Erythroblast (primary cell): Measurements from ENCODE around the gene TRABD2B.

Source experiments
- DNase-seq, 2 experiments: peaks; one replicate each; lab custom pipeline; 2025; lab: John Stamatoyannopoulos, UW
- GATA1 ChIP-seq: IDR thresholded peaks from 2 replicates; pipeline ENCODE4 v1.6.1; 2011; ENCODE audit warnings: low read depth, mild to moderate bottlenecking, control low read depth, low read length, moderate library complexity
- POLR2A ChIP-seq: IDR thresholded peaks from 2 replicates; pipeline ENCODE4 v1.6.1; 2011; ENCODE audit warnings: mild to moderate bottlenecking, low read length

Gene TRABD2B

DNA sequence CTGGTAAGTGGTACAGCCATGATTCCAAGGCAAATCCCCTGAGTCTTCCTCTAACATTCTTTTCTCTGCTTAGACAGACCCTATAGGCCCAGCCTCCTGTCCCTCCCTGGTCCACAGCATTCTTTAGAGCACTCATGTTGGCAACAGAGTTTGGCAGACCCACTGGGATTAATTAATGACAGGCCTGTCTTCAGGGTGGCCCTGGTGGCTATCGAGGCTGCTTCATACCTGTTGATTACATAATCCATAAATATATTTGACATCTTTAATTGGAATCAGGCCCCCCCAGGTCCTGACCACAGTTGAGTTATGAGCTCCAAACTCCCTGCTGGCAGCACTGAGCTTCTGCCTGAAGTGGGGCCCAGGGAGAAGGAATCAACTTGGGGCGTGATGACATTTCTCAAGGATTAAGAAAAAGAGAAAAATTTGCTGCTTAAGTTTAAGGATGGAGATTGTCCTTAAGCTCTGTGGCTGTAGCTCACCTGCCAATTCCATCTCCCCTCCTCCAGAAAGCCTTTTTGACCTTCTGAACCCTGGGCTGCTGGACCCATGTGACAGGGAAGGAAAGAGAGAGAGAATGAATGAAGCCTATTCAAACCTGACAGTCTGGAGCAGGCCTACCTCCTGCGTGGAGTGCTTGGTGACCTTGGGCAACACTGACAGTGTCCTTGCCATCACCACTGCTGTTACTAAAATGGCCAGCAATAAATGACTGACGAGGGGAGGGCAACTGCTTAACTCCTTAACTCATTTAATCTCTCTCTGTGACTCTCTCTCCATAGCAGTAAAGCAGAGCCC, 156.6 kb downstream of the TRABD2B start:
- DNase-seq: no peak
- TF ChIP-seq GATA1 (no peak), POLR2A (no peak)

- no peak for DNase-seq
- TF ChIP-seq GATA1 (no peak), POLR2A (no peak)
Measured at GRCh38 chr1:47839433-47839760, 157.8 kb downstream of the TRABD2B start.

DNA sequence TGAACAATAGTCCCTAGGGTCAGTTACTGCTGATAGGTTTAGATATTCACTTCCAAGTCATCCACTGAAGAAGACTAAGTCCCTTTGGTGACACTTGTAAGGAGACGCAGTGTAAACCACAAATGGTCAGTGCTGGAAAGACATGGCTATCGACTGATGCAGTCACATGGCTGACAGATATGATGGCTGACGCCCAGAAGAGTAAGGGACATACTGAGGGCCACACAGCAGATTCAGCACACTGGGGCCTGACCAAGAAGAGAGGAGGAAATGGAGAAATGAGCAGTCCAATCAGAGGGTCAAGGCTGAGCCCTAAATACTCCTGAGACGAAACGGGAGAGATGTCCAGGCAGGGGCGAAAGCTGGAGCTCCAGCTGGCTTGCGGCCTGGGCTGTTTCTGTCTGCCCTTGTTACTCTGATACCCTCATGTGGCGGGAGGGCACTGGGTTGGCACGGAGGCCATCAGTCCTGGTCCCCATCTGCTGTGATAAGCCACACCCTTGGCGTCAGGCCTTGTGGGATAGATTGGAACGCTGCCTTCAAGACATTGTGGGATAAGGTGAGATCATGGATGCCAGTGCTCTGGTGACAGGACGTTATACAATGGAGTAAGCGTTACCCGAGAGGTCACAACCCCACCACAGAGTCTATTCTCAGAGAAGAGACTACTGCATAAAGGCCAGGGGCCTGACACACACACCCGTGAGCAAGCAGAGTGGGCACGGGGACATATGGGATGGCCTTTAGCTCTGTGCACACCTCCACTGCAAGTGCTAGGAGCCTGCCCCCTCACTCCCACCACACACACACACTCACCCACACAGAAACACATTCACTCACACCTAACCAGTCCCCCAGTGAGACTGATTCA, 158.4 kb downstream of the TRABD2B start:
- no peak for DNase-seq
- TF ChIP-seq GATA1 (no peak), POLR2A (no peak)

- no peak for DNase-seq
- TF ChIP-seq GATA1 (no peak), POLR2A (no peak)
Measured at GRCh38 chr1:47837866-47838561, 159.2 kb downstream of the TRABD2B start.

DNA sequence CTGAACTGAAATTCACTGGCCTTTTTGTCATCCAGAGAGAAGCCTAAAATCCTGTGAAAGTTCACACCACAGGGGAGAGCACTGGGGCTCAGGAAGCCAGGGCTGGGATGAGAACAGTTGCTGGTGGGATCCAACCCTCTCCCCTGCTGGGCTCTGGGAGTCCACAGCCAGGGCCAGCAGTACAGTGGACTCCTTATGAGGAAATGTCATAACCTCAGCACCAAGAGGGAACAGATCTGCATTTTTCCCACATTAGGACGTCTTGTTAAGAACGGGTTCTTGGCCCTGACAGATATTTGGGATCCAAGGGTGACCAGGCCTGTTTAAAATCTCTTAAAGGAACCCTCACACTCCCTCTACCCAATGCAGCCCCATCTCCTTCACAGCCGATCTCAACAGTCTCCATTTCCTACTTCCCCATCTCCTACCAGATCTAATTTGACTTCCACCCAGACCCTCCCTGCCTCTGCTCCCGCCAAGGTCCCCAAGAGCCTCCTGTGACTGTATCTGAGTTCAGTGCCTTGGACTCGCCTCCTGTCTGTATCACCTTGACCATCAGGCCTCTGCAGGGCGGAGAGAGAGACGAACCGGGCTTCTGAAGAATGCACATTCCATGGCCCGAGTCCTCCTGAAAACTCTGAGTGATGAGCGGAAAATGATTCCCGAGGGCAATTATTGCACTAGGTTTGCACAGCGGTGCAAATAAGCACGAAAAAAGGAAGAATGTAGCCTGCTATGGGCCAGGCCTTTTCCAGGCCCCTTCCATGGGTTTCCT, 159.9 kb downstream of the TRABD2B start:
- no peak for DNase-seq
- TF ChIP-seq POLR2A: no peak
- no peak for TF ChIP-seq GATA1

GRCh38 chr1:47835409-47835808, 161.8 kb downstream of the TRABD2B start:
- no peak for DNase-seq
- no peak for TF ChIP-seq POLR2A
- TF ChIP-seq GATA1: no peak

DNA sequence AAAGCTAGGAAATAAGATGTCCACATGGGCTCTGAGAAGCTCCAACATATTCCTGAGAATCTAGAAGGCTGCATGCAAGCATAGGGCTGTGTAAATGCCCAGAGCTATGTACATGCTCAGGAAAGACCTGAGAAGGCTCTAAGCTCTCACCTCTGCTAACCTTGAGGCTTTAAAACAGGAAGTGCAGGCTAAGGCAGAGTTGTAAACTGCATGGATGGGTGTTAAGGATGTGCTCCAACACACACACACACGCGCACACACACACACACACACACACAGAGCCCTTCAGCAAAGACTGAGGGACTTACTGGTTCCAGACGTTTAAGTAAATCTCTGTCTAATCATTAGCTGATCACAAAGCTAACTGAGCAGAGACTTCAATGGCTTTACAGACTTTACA, 162.9 kb downstream of the TRABD2B start:
- DNase-seq: no peak

GRCh38 chr1:47830641-47831333, 166.4 kb downstream of the TRABD2B start:
- no peak for TF ChIP-seq GATA1
- TF ChIP-seq POLR2A: no peak
- no peak for DNase-seq

More for the DNA sequence above, 162.9 kb downstream of the TRABD2B start:
- no peak for TF ChIP-seq GATA1
- TF ChIP-seq POLR2A: no peak

DNA sequence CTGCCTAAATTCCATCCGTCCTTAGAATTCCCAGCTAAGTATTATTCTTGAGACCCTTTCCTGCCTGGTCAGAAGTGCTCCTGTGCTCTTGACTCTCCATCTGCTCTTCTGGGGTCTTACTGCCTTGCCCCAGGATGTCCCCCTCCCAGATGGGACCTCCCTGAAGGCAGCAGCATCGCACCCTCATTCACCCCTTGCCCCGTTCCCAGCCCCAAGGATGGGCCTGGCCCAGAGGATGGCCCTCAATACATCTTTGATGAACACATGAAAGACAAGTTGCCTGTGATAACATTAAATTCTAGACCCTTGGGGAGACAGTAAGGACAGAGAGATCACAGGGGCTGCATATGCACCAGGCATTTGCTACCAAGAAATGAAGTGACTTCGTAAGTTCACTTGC, 167.2 kb downstream of the TRABD2B start:
- DNase-seq: no peak
- TF ChIP-seq GATA1: no peak
- no peak for TF ChIP-seq POLR2A

- DNase-seq: no peak
- TF ChIP-seq POLR2A (no peak), GATA1 (no peak)
Measured at GRCh38 chr1:47828978-47829377, 168.2 kb downstream of the TRABD2B start.

GRCh38 chr1:47827109-47827508, 170.1 kb downstream of the TRABD2B start:
- TF ChIP-seq GATA1: no peak
- no peak for TF ChIP-seq POLR2A
- no peak for DNase-seq

- no peak for DNase-seq
- TF ChIP-seq GATA1 (no peak), POLR2A (no peak)
Measured at GRCh38 chr1:47824716-47825115, 172.5 kb downstream of the TRABD2B start.
